HG02763 (cell line): ENCODE results near the gene APOL2.
"Not testable (repeated sequence)": the region's sequence is repeated elsewhere in the genome, so short reads cannot be mapped to it uniquely, and the experiment has no call there.

Experiments
- ATAC-seq: cut with Tn5 transposase; IDR thresholded peaks from one replicate; pipeline ENCODE4 v1.9.1; 2021; ENCODE audit warnings: mild to moderate bottlenecking, moderate library complexity; ENCODE audit not compliant: unreplicated experiment

APOL2 gene, protein sequence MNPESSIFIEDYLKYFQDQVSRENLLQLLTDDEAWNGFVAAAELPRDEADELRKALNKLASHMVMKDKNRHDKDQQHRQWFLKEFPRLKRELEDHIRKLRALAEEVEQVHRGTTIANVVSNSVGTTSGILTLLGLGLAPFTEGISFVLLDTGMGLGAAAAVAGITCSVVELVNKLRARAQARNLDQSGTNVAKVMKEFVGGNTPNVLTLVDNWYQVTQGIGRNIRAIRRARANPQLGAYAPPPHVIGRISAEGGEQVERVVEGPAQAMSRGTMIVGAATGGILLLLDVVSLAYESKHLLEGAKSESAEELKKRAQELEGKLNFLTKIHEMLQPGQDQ

DNA sequence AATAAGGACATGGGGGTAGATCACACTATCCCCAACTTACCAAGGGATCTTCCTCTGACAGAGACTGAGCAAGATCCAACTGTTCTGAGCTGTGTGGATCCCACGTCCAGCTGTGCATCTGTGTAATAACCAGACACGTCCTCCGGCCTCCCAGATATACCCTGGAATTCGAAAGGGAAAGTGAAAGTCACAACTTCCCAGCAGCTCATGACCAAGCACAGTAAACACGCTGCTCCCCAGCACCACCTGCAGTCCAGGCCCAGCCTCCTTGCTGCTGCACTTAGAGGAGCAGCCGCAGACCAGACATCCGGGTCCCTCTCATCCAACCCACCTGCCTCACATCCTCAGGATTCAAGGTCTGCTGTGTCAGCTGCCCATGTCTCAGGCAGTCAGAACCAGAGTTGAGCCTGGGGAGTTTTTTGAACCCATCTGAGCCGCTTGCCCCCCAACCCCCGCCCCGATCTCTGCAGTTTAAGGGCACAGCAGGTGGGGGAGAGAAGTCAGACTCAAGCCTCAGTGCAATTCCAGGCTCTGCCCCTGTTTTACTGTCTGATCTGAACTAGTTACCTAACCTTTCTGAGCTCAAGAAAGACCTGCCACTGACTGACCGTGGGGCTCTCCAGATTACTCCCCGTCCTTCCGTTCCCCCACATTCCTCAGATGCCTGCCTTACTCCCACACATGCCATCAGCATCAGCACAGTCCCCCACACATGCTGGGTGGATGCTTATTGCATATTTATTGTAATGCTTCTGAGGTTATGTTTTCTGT, at the start of gene APOL2:
APOL2 (minus strand) TSS at position 127 of the 771 bp plus-strand sequence. CDS start 6,365 bp downstream, outside the sequence.
- peak; percentile 92 for ATAC-seq

DNA sequence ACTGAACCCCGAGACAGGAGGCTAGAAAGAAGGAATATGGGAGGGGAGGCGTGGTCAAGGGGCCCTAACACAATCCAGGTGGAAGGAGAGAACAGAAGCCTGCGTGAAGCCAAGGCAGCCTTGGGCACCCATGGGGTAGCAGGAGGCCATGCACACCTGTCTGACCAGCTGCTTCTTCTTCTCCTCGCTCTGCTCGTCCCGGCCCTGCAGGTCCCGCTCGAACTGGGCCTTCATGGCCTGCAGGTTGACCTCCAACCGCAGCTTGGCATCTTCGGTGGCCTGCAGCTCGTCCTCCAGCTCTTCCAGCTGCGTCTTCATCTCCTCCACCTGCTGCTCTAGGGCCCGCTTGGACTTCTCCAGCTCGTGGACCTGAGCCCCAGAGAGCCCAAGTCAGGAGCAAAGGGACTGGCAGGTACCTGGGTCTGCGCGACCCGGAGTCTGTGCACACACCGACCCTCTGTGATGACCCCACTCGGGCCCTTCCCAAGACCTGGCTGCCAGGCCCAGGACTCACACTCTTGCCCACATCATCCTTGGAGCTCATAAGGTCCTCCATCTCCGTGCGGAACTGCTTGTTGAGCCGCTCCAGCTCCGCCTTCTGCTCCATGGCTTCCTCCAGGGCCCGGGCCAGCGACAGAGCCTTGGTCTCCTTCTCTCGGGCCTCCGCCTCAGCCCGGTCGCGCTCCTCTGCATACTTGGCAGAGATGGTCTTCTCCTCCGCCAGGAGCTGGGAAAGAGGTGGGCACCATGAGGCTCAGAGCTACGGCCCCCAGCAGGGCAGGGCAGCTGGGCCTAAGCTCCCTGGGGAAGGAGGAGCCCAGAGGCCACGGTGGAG, 49.5 kb upstream of the APOL2 start:
- ATAC-seq = no peak

DNA sequence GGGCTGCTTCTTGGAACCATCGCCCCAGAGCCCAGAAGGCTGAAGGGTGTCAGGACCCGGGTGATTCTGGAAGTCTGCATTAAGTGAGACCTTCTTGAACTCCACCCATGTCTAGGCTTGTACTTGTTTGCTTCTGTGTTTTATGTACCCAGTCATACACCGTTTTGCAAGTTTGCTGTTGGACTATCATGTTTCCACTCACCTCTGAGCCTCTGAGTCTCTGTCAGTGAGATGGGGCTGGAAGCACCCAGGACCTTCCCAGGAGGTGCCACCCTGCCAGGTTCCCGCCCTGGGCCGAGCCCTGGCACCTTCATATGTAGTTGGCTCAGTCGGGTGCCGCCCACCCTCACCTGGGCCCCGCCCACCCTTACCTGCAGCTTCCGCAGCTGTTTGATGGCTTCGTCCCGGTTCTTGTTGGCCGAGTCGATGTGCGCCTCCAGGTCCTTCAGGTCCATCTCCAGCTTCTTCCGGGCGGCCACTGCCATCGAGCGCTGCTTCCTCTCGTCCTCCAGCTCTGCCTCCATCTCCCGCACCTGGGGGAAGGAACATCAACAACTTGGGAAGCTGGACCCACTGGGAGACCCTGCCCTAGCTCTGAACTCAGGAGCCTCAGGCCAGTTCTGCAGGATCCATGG, 48.7 kb upstream of the APOL2 start:
- ATAC-seq = no peak

DNA sequence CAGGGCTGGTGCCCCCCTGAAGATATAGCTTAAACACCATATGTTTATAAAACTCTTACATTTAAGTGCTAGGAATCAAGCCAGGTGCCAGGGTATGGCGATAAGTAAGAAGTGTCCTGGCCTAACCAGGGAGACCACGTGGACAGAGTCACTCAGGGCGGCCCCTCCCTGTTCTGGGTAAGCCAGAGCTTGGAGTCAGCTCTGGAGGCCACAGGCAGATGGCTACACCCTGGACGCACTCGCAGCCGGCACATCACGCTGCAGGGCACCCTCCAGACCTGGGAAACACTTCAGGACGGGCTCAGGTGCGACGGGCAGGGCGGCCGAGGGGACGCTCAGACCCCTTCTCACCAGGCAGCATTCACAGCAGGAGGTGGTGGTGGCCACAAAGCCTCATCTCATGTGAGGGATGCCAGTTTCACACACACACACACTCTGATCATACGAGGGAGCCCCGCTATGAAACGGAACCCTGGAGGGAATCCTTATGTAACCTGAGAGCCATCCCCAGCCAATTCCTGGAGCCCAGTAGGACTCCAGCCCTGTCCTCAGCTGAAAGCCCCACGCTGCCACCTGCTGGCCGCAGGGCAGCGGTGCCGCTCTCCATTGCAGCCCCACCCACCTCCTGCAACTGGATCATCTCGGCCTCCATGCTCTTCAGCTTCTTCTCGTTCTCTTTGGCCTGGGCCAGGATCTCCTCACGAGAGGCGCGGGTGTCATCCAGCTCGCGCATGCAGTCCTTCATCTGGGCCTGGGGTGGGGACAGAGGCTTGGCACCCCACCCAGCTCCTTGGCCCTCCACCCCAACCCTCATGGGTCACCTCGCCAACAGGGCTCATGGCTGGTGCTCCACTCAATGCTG, 47.0 kb upstream of the APOL2 start:
- ATAC-seq = no peak

DNA sequence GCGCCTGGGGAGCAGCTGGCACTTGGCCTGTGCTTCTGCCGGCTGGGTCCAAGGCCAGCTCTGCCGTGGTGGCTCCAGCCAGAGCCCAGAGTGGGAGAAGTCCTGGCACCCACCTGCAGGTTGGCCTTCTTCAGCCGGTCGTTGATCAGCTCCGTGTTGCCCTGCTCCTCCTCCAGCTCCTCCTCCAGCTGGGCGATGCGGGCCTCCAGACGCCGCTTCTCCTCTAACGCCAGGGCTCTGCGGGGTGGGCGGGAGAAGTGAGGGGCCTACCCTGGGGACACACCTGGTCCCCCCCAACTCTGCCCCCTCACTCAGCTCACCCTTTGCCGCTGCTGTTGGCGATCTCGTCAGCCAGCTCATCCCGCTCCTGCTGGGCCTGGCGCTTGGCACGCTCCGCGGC, 46.2 kb upstream of the APOL2 start:
- ATAC-seq = no peak

DNA sequence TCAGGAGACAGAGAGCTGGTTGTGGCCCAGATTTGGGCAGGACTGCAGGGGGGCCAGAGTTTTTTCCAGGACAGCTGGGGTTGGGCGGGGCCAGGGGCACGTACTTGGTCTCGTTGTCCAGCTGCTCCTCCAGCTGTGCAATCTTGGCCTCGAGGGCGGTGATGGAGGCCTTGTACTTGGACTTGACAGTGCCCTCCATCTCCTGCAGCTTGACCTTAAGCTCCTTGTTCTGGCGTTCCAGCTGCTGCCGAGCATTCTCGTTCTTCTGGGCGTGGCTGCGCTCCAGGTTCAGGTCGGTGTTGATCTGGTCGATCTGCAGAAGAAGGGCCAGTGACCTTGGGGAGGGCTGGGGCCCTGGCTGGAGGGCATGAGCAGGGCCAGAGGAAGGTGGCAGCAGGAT, 45.7 kb upstream of the APOL2 start:
- no peak for ATAC-seq

DNA sequence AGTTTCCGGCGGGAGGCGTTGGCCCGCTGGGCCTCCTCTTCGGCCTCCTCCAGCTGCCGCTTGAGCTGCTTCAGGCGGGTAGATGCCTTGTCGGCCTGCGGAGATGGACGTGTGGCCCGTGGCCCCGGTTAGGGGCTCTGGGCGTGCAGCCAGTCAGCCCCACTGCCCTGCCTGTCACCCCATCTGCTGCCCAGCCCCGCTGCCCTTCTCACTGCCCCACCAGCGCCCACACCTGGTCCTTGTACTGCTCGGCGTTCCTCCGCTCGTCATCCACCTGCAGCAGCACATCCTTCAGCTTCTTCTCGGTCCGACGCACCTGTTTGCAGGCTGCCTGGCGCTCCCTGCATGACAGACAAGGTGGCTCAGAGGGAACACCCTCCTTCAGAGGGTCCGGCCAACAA, 44.8 kb upstream of the APOL2 start:
- no peak for ATAC-seq

DNA sequence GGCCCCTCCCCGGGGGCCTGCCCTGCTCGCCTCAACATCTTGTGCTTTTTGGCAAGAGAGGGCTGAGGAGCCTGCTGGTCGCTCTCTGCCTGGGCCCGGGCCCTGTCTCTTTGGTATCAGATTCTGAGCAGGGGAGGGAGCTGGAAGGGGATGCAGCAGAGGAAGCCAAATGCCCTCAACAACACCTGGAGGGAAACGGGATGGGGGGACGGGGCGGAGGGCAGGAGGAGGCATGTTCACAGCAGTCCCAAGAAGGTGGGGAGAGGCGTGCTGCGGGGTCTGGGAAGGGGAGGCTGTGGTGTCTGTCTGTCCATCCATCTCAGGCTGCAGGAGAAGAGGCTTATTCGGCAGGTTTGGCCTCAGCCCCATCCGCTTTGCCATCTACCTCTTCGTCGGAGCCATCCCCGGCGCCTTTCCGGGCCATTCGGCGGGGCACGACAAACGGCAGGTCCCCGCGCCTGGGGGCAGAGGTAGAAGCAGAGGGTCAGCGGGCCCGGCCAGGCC, 43.1 kb upstream of the APOL2 start:
- ATAC-seq = no peak

DNA sequence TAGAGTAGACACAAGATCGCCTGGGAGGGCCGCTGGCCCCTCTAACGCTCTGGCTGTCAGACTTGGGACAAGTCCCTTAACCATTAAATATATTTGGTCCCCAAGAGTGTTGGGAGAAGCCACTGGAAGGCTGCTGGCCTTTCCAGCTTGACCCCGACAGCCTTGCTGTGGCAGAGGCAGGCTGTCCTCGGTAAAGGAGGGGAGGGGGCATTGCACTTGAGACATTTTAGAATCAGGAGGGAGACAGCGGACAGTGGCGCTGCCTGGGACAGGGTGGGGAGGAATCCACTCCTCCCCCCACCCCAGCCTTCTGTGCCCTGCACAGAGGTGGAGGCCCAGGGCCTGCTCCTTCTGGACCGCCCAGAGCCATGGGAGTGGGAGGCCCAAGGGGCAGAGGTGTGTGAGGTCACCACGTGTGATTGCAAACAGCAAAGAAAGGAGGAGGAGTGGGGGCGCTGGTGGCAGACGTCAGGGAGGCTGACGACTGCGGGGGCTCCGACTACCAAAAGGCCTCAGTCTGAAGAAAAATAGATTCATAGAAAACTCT, 42.5 kb upstream of the APOL2 start:
- no peak for ATAC-seq

DNA sequence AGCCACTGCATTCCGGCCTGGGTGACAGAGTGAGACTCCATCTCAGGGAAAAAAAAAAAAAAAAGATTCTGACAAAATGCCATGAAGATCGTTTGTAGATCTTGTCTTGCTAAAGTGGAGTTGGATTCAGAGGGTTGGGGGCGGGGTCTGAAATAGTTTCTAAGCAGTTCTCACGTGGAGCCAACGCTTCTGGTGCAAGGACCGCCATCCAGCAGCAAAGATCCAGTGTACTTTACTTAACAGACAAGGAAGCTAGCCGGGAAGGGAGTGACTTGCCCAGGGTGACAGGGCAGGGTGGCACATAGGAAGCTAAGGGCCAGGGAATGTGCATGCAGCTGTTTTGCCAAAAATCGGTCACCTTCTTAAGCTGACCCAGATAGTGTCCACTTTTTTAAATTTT, 41.1 kb upstream of the APOL2 start:
- no peak for ATAC-seq

DNA sequence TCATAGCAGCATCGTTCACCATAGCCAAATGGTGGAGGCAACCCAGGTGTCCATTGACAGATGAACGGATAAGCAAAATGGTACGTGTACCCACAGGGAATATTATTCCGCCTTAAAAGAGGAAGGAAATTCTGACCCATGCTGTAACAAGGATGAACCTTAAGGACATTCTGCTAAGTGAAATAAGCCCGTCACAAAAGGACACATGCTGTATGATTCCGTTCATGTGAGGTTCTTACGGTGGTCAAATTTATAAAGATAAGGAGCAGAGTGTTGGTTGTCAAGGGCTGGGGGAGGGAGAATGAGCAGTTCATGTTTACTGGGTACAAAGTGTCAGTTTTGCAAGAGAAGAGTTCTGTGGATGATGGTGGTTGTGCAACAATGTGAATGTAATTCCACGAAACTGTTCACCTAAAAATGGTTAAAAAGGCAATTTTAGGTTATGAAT, 39.9 kb upstream of the APOL2 start:
- no peak for ATAC-seq

DNA sequence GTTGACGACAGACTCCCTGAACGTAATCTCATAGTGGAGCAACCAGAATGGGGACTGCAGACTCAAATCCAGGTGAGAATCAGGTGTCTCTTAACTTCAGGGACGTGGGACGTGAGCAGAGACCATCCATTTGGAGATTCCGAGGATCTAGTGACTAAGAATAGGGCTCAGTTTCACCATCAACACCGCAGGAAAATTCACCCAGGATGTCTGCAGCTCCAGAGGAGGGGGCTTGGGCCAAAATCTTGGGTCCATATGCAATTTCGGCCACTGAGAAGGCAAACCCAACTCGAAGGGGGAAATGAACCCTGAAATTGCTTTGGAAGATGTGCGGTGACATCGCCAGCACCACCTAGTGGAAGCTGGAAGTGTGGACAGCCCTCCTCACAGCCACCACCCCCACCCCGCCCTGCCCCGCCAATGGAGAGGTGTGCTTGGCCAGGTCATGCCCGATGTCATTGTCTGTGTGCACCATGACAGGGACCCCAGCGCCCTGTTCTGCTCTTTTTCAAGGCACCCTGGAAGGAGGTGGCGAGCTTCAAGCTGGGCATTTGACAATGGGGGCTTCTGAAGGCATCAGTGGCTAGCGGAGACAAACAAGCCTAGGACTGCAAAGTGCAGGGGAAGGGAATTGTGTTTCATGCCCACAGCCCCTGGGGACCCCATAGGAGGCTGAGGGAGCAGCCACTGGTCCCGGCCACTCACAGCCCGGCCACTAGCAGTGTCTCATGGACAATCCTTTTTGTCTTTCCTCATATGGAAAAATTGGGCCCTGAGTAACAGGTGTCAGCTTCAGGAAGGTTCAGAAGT, 38.4 kb upstream of the APOL2 start:
- ATAC-seq = no peak

DNA sequence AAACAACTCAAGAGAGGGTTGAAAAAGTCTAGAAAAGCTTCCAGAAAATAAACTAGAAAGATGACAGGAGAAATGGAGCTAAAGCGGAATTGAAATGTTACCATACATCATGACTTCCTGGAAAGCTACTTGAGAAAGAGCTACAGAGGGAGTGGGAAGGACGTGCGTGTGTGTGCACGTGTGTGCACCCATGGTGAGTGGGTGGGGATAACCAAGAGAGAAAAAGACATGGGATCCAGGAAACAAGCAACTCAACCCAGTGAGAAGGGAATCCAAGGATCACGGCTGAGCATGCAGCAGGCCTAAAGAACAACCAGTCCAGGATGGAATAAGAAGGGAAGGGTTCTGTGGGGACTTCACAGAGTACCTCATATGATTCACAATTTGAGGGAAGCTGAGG, 35.2 kb upstream of the APOL2 start:
- no peak for ATAC-seq

DNA sequence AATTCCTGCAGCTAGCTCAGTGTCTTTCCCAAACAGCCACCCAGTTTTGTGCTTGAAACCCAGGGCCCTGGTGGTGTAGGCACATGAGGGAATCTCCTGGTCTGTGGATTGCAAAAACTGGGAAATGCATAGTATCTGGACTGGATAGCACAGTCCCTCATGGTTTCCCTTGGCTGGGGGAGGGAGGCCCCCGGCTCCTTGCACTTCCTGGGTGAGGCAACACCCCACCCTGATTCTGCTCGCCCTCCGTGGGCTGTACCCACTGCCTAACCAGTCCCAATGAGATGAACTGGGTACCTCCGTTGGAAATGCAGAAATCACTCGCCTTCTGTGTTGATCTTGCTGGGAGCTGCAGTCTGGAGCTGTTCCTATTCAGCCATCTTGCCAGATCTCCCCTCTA, 32.6 kb upstream of the APOL2 start:
- ATAC-seq = not testable (repeated sequence)

DNA sequence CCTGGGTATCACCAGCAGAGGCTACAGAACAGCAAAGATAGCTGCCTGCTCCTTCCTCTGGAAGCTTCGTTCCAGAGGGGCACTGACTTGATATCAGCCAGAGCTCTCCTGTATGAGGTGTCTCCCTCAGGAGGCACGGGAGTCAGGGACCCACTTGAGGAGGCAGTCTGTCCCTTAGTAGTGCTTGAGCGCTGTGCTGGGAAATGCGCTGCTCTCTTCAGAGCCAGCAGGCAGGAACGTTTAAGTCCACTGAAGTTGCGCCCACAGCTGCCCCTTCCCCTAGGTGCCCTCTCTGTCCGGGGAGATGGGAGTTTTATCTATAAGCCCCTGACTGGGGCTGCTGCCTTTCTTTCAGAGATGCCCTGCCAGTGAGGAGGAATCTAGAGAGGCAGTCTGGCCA, 31.9 kb upstream of the APOL2 start:
- not testable (repeated sequence) for ATAC-seq

DNA sequence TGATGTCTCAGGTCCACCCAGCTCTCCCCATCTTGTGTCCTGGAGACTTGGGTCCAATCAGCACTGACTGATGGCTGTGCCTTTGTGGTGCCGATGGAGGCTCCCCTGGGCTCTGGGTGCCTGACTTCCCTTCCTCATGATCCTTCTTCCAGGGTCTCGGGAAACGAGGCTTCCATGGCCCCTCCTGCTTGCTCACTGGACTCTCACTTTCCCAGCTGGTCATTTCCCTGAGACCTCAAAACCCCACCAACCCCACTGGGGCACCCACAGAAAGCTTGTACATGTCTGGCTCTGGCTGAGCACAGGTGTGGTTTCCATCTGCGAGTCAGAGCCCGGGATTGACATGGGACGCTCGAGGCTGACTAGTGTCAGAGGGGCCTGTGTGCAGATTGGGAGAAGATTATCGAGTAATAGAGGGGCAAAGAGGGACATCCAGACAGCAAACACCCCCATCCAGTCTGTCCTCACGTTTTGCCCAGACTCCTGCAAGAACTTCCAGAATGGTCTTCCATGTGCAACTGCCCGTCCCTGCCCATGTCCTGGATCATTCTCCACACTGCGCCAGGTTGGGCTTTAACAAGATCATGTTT, 28.7 kb upstream of the APOL2 start:
- ATAC-seq = no peak

DNA sequence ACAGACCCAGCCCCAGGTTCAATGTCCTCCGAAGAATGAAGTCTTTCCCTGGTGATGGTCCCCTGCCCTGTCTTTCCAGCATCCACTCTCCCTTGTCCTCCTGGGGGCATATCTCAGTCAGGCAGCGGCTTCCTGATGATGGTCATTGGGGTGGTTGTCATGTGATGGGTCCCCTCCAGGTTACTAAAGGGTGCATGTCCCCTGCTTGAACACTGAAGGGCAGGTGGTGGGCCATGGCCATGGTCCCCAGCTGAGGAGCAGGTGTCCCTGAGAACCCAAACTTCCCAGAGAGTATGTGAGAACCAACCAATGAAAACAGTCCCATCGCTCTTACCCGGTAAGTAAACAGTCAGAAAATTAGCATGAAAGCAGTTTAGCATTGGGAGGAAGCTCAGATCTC, 27.7 kb upstream of the APOL2 start:
- ATAC-seq = no peak
